GM12878 (cell line): ENCODE measurements around the gene CAND1. TPM values are rescaled to one million over a fixed set of nuclear protein-coding genes. Genes with fewer than 3 reads are reported as not detected.

Experiments used
- ATAC-seq: fragments of 200-7000 bp; cut with Tn5 transposase; 3 replicates; pipeline ENCODE4 v1.9.1; 2020; ENCODE audit warnings: mild to moderate bottlenecking, moderate library complexity
- BruUV-seq: library from RNA; stranded (reverse); fragments of 400-500 nt; replicated peaks from 2 replicates; lab custom pipeline; 2021; lab: Mats Ljungman, UMichigan
- CTCF ChIA-PET: fragments of 300-600 bp; sonication (Branson Sonifier 250); formaldehyde crosslinking; extraction: SDS; loops from one replicate; lab custom pipeline; 2021; ENCODE audit warnings: inconsistent platforms; lab: Yijun Ruan, JAX
- POLR2A ChIA-PET: fragments of 350-600 bp; formaldehyde crosslinking; extraction: SDS; loops from one replicate; lab custom pipeline; 2021; ENCODE audit warnings: inconsistent platforms; lab: Charles Lee
- RAD21 ChIA-PET: fragments of 300-600 bp; sonication (Branson Sonifier 250); formaldehyde crosslinking; loops from one replicate; lab custom pipeline; 2023; ENCODE audit warnings: antibody characterized with exemption; ENCODE audit not compliant: unreplicated experiment; lab: Charles Lee
- SMC1A ChIA-PET: fragments of 300-600 bp; sonication (Branson Sonifier 250); formaldehyde crosslinking; loops from one replicate; lab custom pipeline; 2023; ENCODE audit not compliant: unreplicated experiment, uncharacterized antibody; lab: Charles Lee
- DNase-seq: peaks from one replicate; pipeline ENCODE4 v3.0.0-alpha.2; 2011; ENCODE audit warnings: low read depth, low spot score
- FAIRE-seq: peaks from 3 replicates; lab custom pipeline; 2011; peaks lifted over from hg19 to GRCh38; lab: Jason Lieb, UNC
- H2AFZ ChIP-seq: 2 replicates; pipeline ENCODE4 v1.6.0; 2011; ENCODE audit warnings: low read depth, low read length, control low read depth; ENCODE audit not compliant: control insufficient read depth
- H3K27ac ChIP-seq: 2 replicates; pipeline ENCODE4 v1.5.1; 2011; ENCODE audit warnings: control low read depth; ENCODE audit not compliant: control insufficient read depth, insufficient read depth
- H3K27me3 ChIP-seq, 2 experiments: replicated peaks in 1 of 2; 2 replicates each; pipeline versions ENCODE4 v1.6.0 to v1.6.1; 2011; ENCODE audit warnings: low read length in 1 of 2; ENCODE audit not compliant: control insufficient read depth in 2 of 2, insufficient read depth in 2 of 2
- H3K36me3 ChIP-seq, 2 experiments: 2 replicates each; pipeline ENCODE4 v1.5.1; 2011; ENCODE audit warnings: low read length in 1 of 2; ENCODE audit not compliant: control insufficient read depth in 2 of 2, insufficient read depth in 2 of 2
- H3K4me1 ChIP-seq: 2 replicates; pipeline ENCODE4 v1.6.1; 2011; ENCODE audit warnings: mild to moderate bottlenecking, low read length, moderate library complexity, mixed read lengths; ENCODE audit not compliant: control insufficient read depth, insufficient read depth
- H3K4me2 ChIP-seq: 2 replicates; pipeline ENCODE4 v1.6.0; 2011; ENCODE audit warnings: control low read depth; ENCODE audit not compliant: control insufficient read depth, insufficient read depth
- H3K4me3 ChIP-seq: fragments of 200-600 bp; sonication (generic); 2 replicates; pipeline ENCODE4 v1.5.1; 2016
- H3K79me2 ChIP-seq: 2 replicates; pipeline ENCODE4 v1.6.0; 2011; ENCODE audit warnings: low read length; ENCODE audit not compliant: control insufficient read depth, insufficient read depth
- H3K9ac ChIP-seq: 2 replicates; pipeline ENCODE4 v1.8.0; 2011; ENCODE audit warnings: low read length, control low read depth, mixed read lengths; ENCODE audit not compliant: control insufficient read depth, insufficient read depth
- H3K9me3 ChIP-seq: replicated peaks from 3 replicates; pipeline ENCODE4 v1.5.1; 2011; ENCODE audit warnings: mild to moderate bottlenecking, low read length; ENCODE audit not compliant: control insufficient read depth, insufficient read depth
- H4K20me1 ChIP-seq: 2 replicates; pipeline ENCODE4 v1.6.0; 2011; ENCODE audit not compliant: control insufficient read depth, insufficient read depth
- ATF7 ChIP-seq: fragments of 450-650 bp; IDR thresholded peaks from 2 replicates; pipeline ENCODE4 v1.6.1; 2016; ENCODE audit warnings: low read depth, mild to moderate bottlenecking
- BCL11A ChIP-seq: IDR thresholded peaks from 2 replicates; pipeline ENCODE4 v1.6.1; 2011; ENCODE audit warnings: low read depth, low read length
- BCL3 ChIP-seq: IDR thresholded peaks from 2 replicates; pipeline ENCODE4 v1.6.1; 2011; ENCODE audit warnings: borderline replicate concordance, low read depth, mild to moderate bottlenecking, moderate library complexity, low read length; ENCODE audit not compliant: insufficient read depth, poor library complexity, severe bottlenecking
- BCLAF1 ChIP-seq: fragments of 450-650 bp; IDR thresholded peaks from 2 replicates; pipeline ENCODE4 v1.6.1; 2017; ENCODE audit warnings: antibody characterized with exemption, mild to moderate bottlenecking, moderate library complexity
- HSF1 ChIP-seq: fragments of 150-350 bp; IDR thresholded peaks from 2 replicates; pipeline ENCODE4 v1.6.1; 2014; ENCODE audit warnings: mild to moderate bottlenecking, low read depth, low read length
- IKZF2 ChIP-seq, 2 experiments: fragments of 450-650 bp; IDR thresholded peaks; 2 replicates each; pipeline ENCODE4 v1.6.1; 2017; ENCODE audit warnings: mild to moderate bottlenecking in 2 of 2, moderate library complexity in 2 of 2
- KDM1A ChIP-seq: fragments of 200-600 bp; sonication (generic); IDR thresholded peaks from 2 replicates; pipeline ENCODE4 v1.6.1; 2016; ENCODE audit warnings: borderline replicate concordance
- RAD51 ChIP-seq: fragments of 450-650 bp; IDR thresholded peaks from 2 replicates; pipeline ENCODE4 v1.6.1; 2016; ENCODE audit warnings: moderate library complexity, mild to moderate bottlenecking, inconsistent platforms
- SIN3A ChIP-seq: IDR thresholded peaks from 2 replicates; pipeline ENCODE4 v1.6.1; 2012; ENCODE audit warnings: low read depth, low read length, improper control_type of control experiment
- STAT1 ChIP-seq: fragments of 450-650 bp; conservative IDR thresholded peaks from 2 replicates; pipeline ENCODE4 v1.6.1; 2014; ENCODE audit warnings: antibody characterized with exemption, mild to moderate bottlenecking
- ZBED1 ChIP-seq: IDR thresholded peaks from 2 replicates; pipeline ENCODE4 v1.6.1; 2016; ENCODE audit warnings: borderline replicate concordance
- ZZZ3 ChIP-seq: IDR thresholded peaks from 2 replicates; pipeline ENCODE4 v1.6.1; 2011; ENCODE audit warnings: low read depth; ENCODE audit not compliant: control insufficient read depth, insufficient read length
- in situ Hi-C: fragments of 300-500 bp; cut with MboI; formaldehyde crosslinking; loops from 9 replicates; pipeline ENCODE4 v1.14.3; 2018; ENCODE audit warnings: mixed read lengths
- intact Hi-C: fragments of 100-400 bp; cut with micrococcal nuclease; formaldehyde crosslinking; loops from one replicate; pipeline ENCODE4 v1.14.2; 2022; ENCODE audit not compliant: unreplicated experiment
- polyA plus RNA-seq, 11 experiments: library from polyadenylated mRNA; depleted of rRNA in 4 of 11; unstranded in 6 of 11; stranded (reverse) in 5 of 11; fragments of >200 nt; fragmentation: Nextera tagmentation in 4 of 11; fragmentation: Illumina TruSeq in 1 of 11; extraction: Ambion mirVana in 4 of 11; extraction: Trizol in 1 of 11; gene quantifications; 1 replicate in 1 of 11; 2 replicates in 10 of 11; pipeline versions ENCODE4 v1.2.1 to v1.2.3, GENCODE V29; 2011 to 2016; ENCODE audit warnings: inconsistent platforms in 2 of 11, missing spikeins in 2 of 11, low read depth in 1 of 11
- total RNA-seq, 4 experiments: library from RNA; depleted of rRNA in 3 of 4; stranded (reverse); fragments of >200 nt in 3 of 4; fragmentation: Illumina TruSeq in 1 of 4; extraction: Trizol in 1 of 4; gene quantifications; 2 replicates each; pipeline versions ENCODE4 v1.2.1 to v1.2.3, GENCODE V29; 2013 to 2021

Gene CAND1
- total and polyA plus RNA-seq, 10 of the 15 experiments (the other 5 are each of a cell fraction or from before 2014, with no cell fraction given): 34.5 to 213 (median 96.0) TPM

GRCh38 chr12:67338426-67338825 is 69.3 kb downstream of the CAND1 start:
- POLR2A ChIA-PET: no interaction called here
- no peaks in the 10 kb centered on the region for H3K27me3 ChIP-seq
- SMC1A ChIA-PET: no interaction called here
- no peak overlapping the region for H3K4me2 ChIP-seq
- in situ Hi-C loops: no loop called here
- no TSS peak for BruUV-seq
- H3K4me1 ChIP-seq: no peaks in the 10 kb centered on the region
- RAD21 ChIA-PET: no interaction called here
- H3K4me3 ChIP-seq: no peak overlapping the region
- no peaks in the 10 kb centered on the region for H3K79me2 ChIP-seq
- no peak overlapping the region for H3K9ac ChIP-seq
- no peak for ATAC-seq
- no peaks in the 10 kb centered on the region for H4K20me1 ChIP-seq
- no peak for DNase-seq
- CTCF ChIA-PET: interaction anchor here (0.7 kb wide), 1 partner anchor 18 kb away, joined by 3 read pairs; no protein-coding TSS in a partner anchor
- TF ChIP-seq KDM1A (no peak), IKZF2 (IDR thresholded peaks at IDR 0.05) (no peak), BCLAF1 (no peak), BCL11A (no peak), ZZZ3 (no peak), STAT1 (no peak), RAD51 (no peak), ATF7 (no peak), ZBED1 (no peak), BCL3 (no peak), HSF1 (no peak), SIN3A (no peak)
- no peaks in the 10 kb centered on the region; the same call in 2 of the 3 replicates for H3K9me3 ChIP-seq
- intact Hi-C loops: no loop called here
- H3K27ac ChIP-seq: no peak overlapping the region
- H3K36me3 ChIP-seq: no peaks in the 10 kb centered on the region; a peak in 1 of 4 replicates
- FAIRE-seq: no peak
- no peak overlapping the region for H2AFZ ChIP-seq
